Endothelial cell of umbilical vein (primary cell): ENCODE data around the gene ZNF567. TPM values are rescaled to one million over a fixed set of nuclear protein-coding genes. Genes with fewer than 3 reads are reported as not detected.

ENCODE experiments used
- BruUV-seq: library from RNA; stranded (reverse); fragments of 400-500 nt; replicated peaks from 2 replicates; lab custom pipeline; 2021; lab: Mats Ljungman, UMichigan
- CTCF ChIA-PET: fragments of 300-600, 350-600 bp; sonication (Branson Sonifier 250); formaldehyde crosslinking; loops from one replicate; lab custom pipeline; 2021; ENCODE audit warnings: antibody characterized with exemption, inconsistent platforms; lab: Charles Lee
- POLR2A ChIA-PET: fragments of 300-600, 350-600 bp; sonication (Branson Sonifier 250); formaldehyde crosslinking; loops from one replicate; lab custom pipeline; 2021; ENCODE audit warnings: antibody characterized with exemption, inconsistent platforms; lab: Charles Lee
- DNase-seq: peaks from one replicate; pipeline ENCODE4 v3.0.0-alpha.2; 2011; ENCODE audit warnings: low read depth, low spot score
- FAIRE-seq: peaks from 2 replicates; lab custom pipeline; 2011; peaks lifted over from hg19 to GRCh38; lab: Jason Lieb, UNC
- H2AFZ ChIP-seq: 2 replicates; pipeline ENCODE4 v1.6.0; 2012; ENCODE audit warnings: low read depth, low read length, control low read depth, inconsistent platforms
- H3K27ac ChIP-seq: 2 replicates; pipeline ENCODE4 v1.5.1; 2011; ENCODE audit warnings: low read depth, mild to moderate bottlenecking, control low read depth, low read length, moderate library complexity; ENCODE audit not compliant: insufficient read depth
- H3K27me3 ChIP-seq, 2 experiments: 2 replicates each; pipeline versions ENCODE4 v1.6.0 to v1.6.1; 2011; ENCODE audit warnings: low read length in 2 of 2, mixed read lengths in 1 of 2; ENCODE audit not compliant: control insufficient read depth in 2 of 2, insufficient read depth in 2 of 2
- H3K36me3 ChIP-seq, 2 experiments: 2 replicates in 1 of 2; 3 replicates in 1 of 2; pipeline ENCODE4 v1.5.1; 2011; ENCODE audit warnings: low read length in 2 of 2, mild to moderate bottlenecking in 1 of 2, moderate library complexity in 1 of 2; ENCODE audit not compliant: control insufficient read depth in 2 of 2, insufficient read depth in 2 of 2; ENCODE audit errors: extremely low read depth in 1 of 2
- H3K4me1 ChIP-seq: 3 replicates; pipeline ENCODE4 v1.5.1; 2011; ENCODE audit warnings: mild to moderate bottlenecking, low read length; ENCODE audit not compliant: control insufficient read depth, insufficient read depth; ENCODE audit errors: extremely low read depth
- H3K4me2 ChIP-seq: 2 replicates; pipeline ENCODE4 v1.6.1; 2011; ENCODE audit warnings: low read length, control low read depth, mixed read lengths; ENCODE audit not compliant: insufficient read depth
- H3K4me3 ChIP-seq, 3 experiments: fragments of 200-600 bp in 1 of 3; sonication (generic), shearing (Covaris generic) in 1 of 3; replicated peaks in 1 of 3; 2 replicates each; pipeline ENCODE4 v1.5.1; 2011 to 2016; ENCODE audit warnings: control low read depth in 3 of 3, low read length in 3 of 3, mild to moderate bottlenecking in 2 of 3, inconsistent platforms in 1 of 3, low read depth in 1 of 3, moderate library complexity in 1 of 3; ENCODE audit not compliant: insufficient read depth in 1 of 3
- H3K79me2 ChIP-seq: 2 replicates; pipeline ENCODE4 v1.6.0; 2012; ENCODE audit warnings: low read length, inconsistent platforms; ENCODE audit not compliant: control insufficient read depth, insufficient read depth
- H3K9ac ChIP-seq: replicated peaks from 2 replicates; pipeline ENCODE3; 2011; ENCODE audit warnings: low read length, control low read depth; ENCODE audit not compliant: insufficient read depth; ENCODE audit errors: extremely low read depth
- H3K9me1 ChIP-seq: replicated peaks from 3 replicates; pipeline ENCODE4 v1.6.0; 2011; ENCODE audit warnings: mild to moderate bottlenecking, low read length; ENCODE audit not compliant: control insufficient read depth, insufficient read depth; ENCODE audit errors: extremely low read depth
- H3K9me3 ChIP-seq: replicated peaks from 2 replicates; pipeline ENCODE4 v1.5.1; 2012; ENCODE audit warnings: low read length, inconsistent platforms; ENCODE audit not compliant: control insufficient read depth, insufficient read depth
- H4K20me1 ChIP-seq: replicated peaks from 2 replicates; pipeline ENCODE3; 2011; ENCODE audit warnings: mild to moderate bottlenecking, low read length; ENCODE audit not compliant: control insufficient read depth, insufficient read depth; ENCODE audit errors: extremely low read depth
- CTCF ChIP-seq, 2 donors: IDR thresholded peaks; 1 replicate in 1 of 2; 2 replicates in 1 of 2; pipeline ENCODE4 v1.5.1; 2011; ENCODE audit warnings: low read length in 2 of 2, mild to moderate bottlenecking in 2 of 2, moderate library complexity in 2 of 2, control low read depth in 1 of 2, inconsistent platforms in 1 of 2, low read depth in 1 of 2; ENCODE audit not compliant: insufficient read depth in 1 of 2; ENCODE audit errors: extremely low read depth in 1 of 2
- EZH2 ChIP-seq: IDR thresholded peaks from 2 replicates; pipeline ENCODE4 v1.6.1; 2012; ENCODE audit warnings: borderline replicate concordance, low read depth, mild to moderate bottlenecking, moderate library complexity, low read length, inconsistent platforms; ENCODE audit not compliant: severe bottlenecking
- FOS ChIP-seq: IDR thresholded peaks from 2 replicates; pipeline ENCODE4 v1.6.1; 2011; ENCODE audit warnings: mild to moderate bottlenecking, low read length, moderate library complexity, borderline replicate concordance; ENCODE audit not compliant: insufficient read depth
- GATA2 ChIP-seq: IDR thresholded peaks from 2 replicates; pipeline ENCODE4 v1.7.0; 2011; ENCODE audit warnings: low read depth, mild to moderate bottlenecking, moderate library complexity, mixed read lengths, low read length; ENCODE audit not compliant: insufficient read length, insufficient read depth
- JUN ChIP-seq: IDR thresholded peaks from 2 replicates; pipeline ENCODE4 v1.6.1; 2011; ENCODE audit warnings: borderline replicate concordance, low read depth; ENCODE audit not compliant: insufficient read length, insufficient read depth
- MYC ChIP-seq: IDR thresholded peaks from one replicate; pipeline ENCODE4 v1.6.1; 2011; ENCODE audit warnings: mild to moderate bottlenecking, low read depth, low read length
- POLR2A ChIP-seq: IDR thresholded peaks from 2 replicates; pipeline ENCODE4 v1.6.1; 2012; ENCODE audit warnings: low read depth, mild to moderate bottlenecking, control low read depth, low read length
- POLR2AphosphoS5 ChIP-seq: IDR thresholded peaks from 2 replicates; pipeline ENCODE4 v1.6.1; 2012; ENCODE audit warnings: low read depth, mild to moderate bottlenecking, control low read depth, low read length, moderate library complexity; ENCODE audit not compliant: insufficient read depth
- dilution Hi-C: fragments of 300-500 bp; cut with MboI; formaldehyde crosslinking; loops from one replicate; pipeline ENCODE4 v1.15.0; 2019; ENCODE audit warnings: low sequenced_read_pairs; ENCODE audit not compliant: extremely low pct_ligation_motif_present
- intact Hi-C: fragments of 100-400 bp; cut with micrococcal nuclease; formaldehyde crosslinking; loops from one replicate; pipeline ENCODE4 v1.10.0; 2022
- polyA plus RNA-seq, 4 experiments: library from polyadenylated mRNA; depleted of rRNA in 3 of 4; stranded (reverse) in 3 of 4; unstranded in 1 of 4; fragments of >200 nt; gene quantifications; 2 replicates each; pipeline versions ENCODE4 v1.2.1 to v1.2.3, GENCODE V29; 2011 to 2012; ENCODE audit warnings: missing spikeins in 1 of 4
- total RNA-seq: library from RNA; stranded (reverse); gene quantifications from 2 replicates; pipeline ENCODE4 v1.2.3, GENCODE V29; 2021

The ZNF567 gene
- total and polyA plus RNA-seq, 2 donors (not counting 3 experiments of a cell fraction or from before 2014, with no cell fraction given): 3.4 to 4.4 TPM

GRCh38 chr19:36709423-36709822 is 22.0 kb downstream of the ZNF567 start:
- no peak for TF ChIP-seq JUN
- no peak for TF ChIP-seq POLR2A
- TF ChIP-seq EZH2: no peak
- no peak for TF ChIP-seq FOS
- TF ChIP-seq POLR2AphosphoS5: no peak
- TF ChIP-seq MYC: no peak
- TF ChIP-seq GATA2: no peak
- TF ChIP-seq CTCF (IDR thresholded peaks at IDR 0.05; ENCODE audit: extremely low read depth in 1 of 2, insufficient read depth in 1 of 2, low read depth in 1 of 2, low read length in 2 of 2): no peak
- intact Hi-C loops: no loop called here
- FAIRE-seq (no peak), DNase-seq (no peak)
- Histone ChIP-seq H3K9ac (no peak overlapping the region), H3K9me3 (no peaks in the 10 kb centered on the region), H3K27ac (no peak overlapping the region), H3K4me1 (no peaks in the 10 kb centered on the region), H3K4me3 (no peak overlapping the region), H3K27me3 (no peaks in the 10 kb centered on the region), H4K20me1 (no peaks in the 10 kb centered on the region), H3K36me3 (peaks cover 3 to 10% of the 10 kb centered on the region in 2 experiments), H3K79me2 (no peaks in the 10 kb centered on the region), H2AFZ (no peak overlapping the region), H3K9me1 (no peaks in the 10 kb centered on the region), H3K4me2 (no peak overlapping the region)
- ChIA-PET POLR2A (no interaction called here), CTCF (no interaction called here)
- dilution Hi-C loops: no loop called here
- no TSS peak for BruUV-seq
